Cardiac fibroblast (primary cell): ENCODE measurements around the gene SRC.

Experiments used
- DNase-seq, 2 donors: peaks; one replicate each; pipeline versions ENCODE4 v3.0.0 to v3.0.0-alpha.2; 2010; ENCODE audit warnings: low read depth in 2 of 2
- H3K4me3 ChIP-seq, 2 donors: replicated peaks in 1 of 2; 1 replicate in 1 of 2; 2 replicates in 1 of 2; pipeline ENCODE4 v1.5.1; 2011; ENCODE audit warnings: low read depth in 2 of 2, low read length in 2 of 2, mild to moderate bottlenecking in 2 of 2, moderate library complexity in 1 of 2
- CTCF ChIP-seq: IDR thresholded peaks from one replicate; pipeline ENCODE4 v1.5.1; 2011; ENCODE audit warnings: low read depth, mild to moderate bottlenecking, low read length, inconsistent platforms

The SRC gene

DNA sequence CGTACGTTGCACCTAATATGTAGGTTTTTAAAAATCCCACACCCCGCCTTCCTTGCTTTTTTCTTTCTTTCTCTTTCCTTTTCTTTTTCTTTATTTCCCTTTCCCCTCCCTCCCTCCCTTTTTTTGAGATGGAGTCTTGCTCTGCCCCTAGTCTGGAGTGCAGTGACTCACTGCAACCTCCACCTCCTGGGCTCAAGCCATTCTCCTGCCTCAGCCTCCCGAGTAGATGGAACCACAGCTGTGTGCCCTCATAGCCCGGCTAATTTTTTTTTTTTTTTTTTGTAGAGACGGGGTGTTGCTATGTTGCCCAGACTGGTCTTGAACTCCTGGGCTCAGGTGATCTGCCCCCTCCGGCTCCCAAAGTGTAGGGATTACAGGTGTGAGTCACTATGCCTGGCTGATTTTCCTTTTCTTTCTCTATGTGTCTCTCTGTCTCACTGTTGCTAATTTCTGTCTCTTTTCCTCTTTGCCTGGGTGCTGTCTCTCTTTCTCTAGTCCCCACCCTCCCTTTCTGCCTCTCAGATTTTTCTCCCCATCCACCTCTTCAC is 61.2 kb downstream of the SRC start:
- TF ChIP-seq CTCF: no peak
- peak overlapping the region in 1 of 2 donors; percentile 32 for H3K4me3 ChIP-seq
- DNase-seq: no peak

- DNase-seq: peak in 1 of 2 donors; percentile 19
- TF ChIP-seq CTCF: no peak
- H3K4me3 ChIP-seq: no peak overlapping the region
Observed at GRCh38 chr20:37407573-37408002, 61.6 kb downstream of the SRC start.

GRCh38 chr20:37408302-37409193 is 62.6 kb downstream of the SRC start:
- H3K4me3 ChIP-seq: no peak overlapping the region
- DNase-seq: peak in 1 of 2 donors; percentile 18
- TF ChIP-seq CTCF: no peak

DNA sequence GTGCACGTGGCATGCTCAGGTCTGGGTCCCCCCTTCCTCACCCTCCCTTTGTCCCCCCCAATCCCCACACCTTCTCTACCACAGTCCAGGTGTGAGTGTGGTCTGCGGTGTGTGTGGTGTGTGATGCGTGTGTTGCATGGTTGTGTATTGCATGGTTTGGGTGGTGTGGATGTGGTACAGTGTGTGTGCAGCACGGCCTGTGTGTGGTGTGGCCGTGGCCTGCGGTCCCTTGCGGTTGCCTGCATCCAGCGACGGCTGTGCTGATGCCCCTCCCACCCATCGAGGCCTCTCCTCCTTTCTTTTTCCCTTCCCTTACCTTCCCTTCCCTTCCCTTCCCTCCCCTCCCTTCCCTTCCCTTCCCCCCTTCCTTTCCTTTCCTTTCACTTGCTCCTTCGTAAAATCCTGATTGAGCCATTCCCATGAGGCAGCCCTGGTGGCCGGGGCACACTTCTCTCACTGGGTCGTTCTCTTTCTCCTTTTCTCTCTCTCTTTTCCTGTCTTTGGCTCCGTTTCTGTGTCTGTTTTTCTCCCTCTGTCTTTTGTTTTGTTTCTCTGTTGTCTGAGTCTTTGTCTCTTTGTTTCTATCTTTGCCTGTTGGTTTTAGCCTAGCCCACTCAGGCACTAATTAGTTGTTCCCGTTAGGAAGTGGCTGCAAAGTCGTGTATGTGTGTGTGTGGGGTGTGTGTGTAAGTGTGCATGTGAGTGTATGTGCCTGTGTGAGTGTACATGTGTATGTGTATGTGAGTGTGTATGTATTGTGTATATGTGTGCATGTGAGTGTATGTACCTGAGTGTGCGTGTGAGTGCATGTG is 65.7 kb downstream of the SRC start:
- peak; percentile 5 for TF ChIP-seq CTCF
- DNase-seq: peak in 1 of 2 donors; percentile 11
- peak overlapping the region; percentile 40 to 47 for H3K4me3 ChIP-seq

GRCh38 chr20:37413023-37413334 is 67.0 kb downstream of the SRC start:
- no peak for TF ChIP-seq CTCF
- DNase-seq: no peak
- H3K4me3 ChIP-seq: no peak overlapping the region

GRCh38 chr20:37413379-37413778 is 67.4 kb downstream of the SRC start:
- TF ChIP-seq CTCF: no peak
- DNase-seq: no peak
- H3K4me3 ChIP-seq: no peak overlapping the region
